GM12874 (cell line): ENCODE measurements around the gene KLHDC7B.

ENCODE experiments used
- CTCF ChIP-seq: IDR thresholded peaks from 2 replicates; pipeline ENCODE4 v1.5.1; 2011; ENCODE audit warnings: low read depth, mild to moderate bottlenecking, control low read depth, low read length, moderate library complexity; ENCODE audit not compliant: insufficient read depth

KLHDC7B gene

GRCh38 chr22:50563413-50564160 lies 17.9 kb downstream of the KLHDC7B start:
- no peak for TF ChIP-seq CTCF

GRCh38 chr22:50564289-50564688 lies 18.6 kb downstream of the KLHDC7B start:
- TF ChIP-seq CTCF, result no peak

GRCh38 chr22:50567721-50568252 lies 22.1 kb downstream of the KLHDC7B start:
- TF ChIP-seq CTCF, result no peak

GRCh38 chr22:50568626-50569025 lies 22.9 kb downstream of the KLHDC7B start:
- TF ChIP-seq CTCF, result no peak

- no peak for TF ChIP-seq CTCF
Observed at GRCh38 chr22:50569041-50569459, 23.4 kb downstream of the KLHDC7B start.

- TF ChIP-seq CTCF, result no peak
Observed at GRCh38 chr22:50569896-50570535, 24.3 kb downstream of the KLHDC7B start.

GRCh38 chr22:50570861-50571260 lies 25.2 kb downstream of the KLHDC7B start:
- TF ChIP-seq CTCF, result no peak
